Stimulated activated naive B cell treated with anti-CD40 and anti-IgM and Interleukin-4, amounts not matched to agents 10 μg/mL and 1 μg/mL and 100 μg/mL, for 72 hours (primary cell): ENCODE results near the gene ZER1.
"Not testable (repeated sequence)": the region's sequence is repeated elsewhere in the genome, so short reads cannot be mapped to it uniquely, and the experiment has no call there.

ENCODE experiments used
- ATAC-seq, 2 donors: fragments of 150-1000 bp; cut with Tn5 transposase; replicated peaks; 2 replicates each; pipeline ENCODE4 v1.10.0; 2021; ENCODE audit warnings: moderate library complexity in 1 of 2
- DNase-seq: peaks from one replicate; pipeline ENCODE4 v3.0.0; 2021
- H3K27ac Mint-ChIP-seq: one replicate; pipeline ENCODE4 v1.8.0; 2022; ENCODE audit warnings: mild to moderate bottlenecking, mixed read lengths
- H3K27me3 Mint-ChIP-seq, 2 donors: one replicate each; pipeline ENCODE4 v1.8.0; 2022; ENCODE audit warnings: mixed read lengths in 2 of 2
- H3K36me3 Mint-ChIP-seq, 2 donors: one replicate each; pipeline ENCODE4 v1.8.0; 2022; ENCODE audit warnings: mixed read lengths in 2 of 2, mild to moderate bottlenecking in 1 of 2
- H3K4me1 Mint-ChIP-seq, 2 donors: one replicate each; pipeline ENCODE4 v1.8.0; 2022; ENCODE audit warnings: mixed read lengths in 2 of 2, mild to moderate bottlenecking in 1 of 2
- H3K4me3 Mint-ChIP-seq, 2 donors: one replicate each; pipeline ENCODE4 v1.8.0; 2022; ENCODE audit warnings: mild to moderate bottlenecking in 2 of 2, mixed read lengths in 2 of 2, moderate library complexity in 1 of 2
- H3K9me3 Mint-ChIP-seq, 2 donors: one replicate each; pipeline ENCODE4 v1.8.0; 2022; ENCODE audit warnings: mixed read lengths in 2 of 2, mild to moderate bottlenecking in 1 of 2

Gene ZER1

DNA sequence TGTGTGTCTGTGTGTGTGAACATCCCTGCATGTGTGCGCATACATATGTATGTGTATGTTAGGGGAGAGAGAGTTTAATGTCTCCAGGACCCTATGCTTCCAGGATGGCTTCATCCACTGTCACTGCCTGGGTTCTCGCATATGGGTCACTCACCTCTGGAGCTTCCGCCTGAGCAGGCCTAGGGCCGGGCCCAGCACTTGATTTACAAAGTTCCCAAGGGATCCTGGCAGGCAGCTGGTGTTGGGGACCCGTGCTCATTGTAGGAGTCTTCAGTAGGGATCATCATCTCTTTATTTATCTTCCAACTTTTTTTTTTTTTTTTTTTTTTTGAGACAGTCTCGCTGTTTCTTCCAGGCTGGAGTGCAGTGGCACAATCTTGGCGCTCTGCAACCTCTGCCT, 28.3 kb upstream of the ZER1 start:
- no peak overlapping the region for H3K27ac Mint-ChIP-seq
- H3K36me3 Mint-ChIP-seq = peaks cover 42 to 50% of the 10 kb centered on the region in 2 donors

DNA sequence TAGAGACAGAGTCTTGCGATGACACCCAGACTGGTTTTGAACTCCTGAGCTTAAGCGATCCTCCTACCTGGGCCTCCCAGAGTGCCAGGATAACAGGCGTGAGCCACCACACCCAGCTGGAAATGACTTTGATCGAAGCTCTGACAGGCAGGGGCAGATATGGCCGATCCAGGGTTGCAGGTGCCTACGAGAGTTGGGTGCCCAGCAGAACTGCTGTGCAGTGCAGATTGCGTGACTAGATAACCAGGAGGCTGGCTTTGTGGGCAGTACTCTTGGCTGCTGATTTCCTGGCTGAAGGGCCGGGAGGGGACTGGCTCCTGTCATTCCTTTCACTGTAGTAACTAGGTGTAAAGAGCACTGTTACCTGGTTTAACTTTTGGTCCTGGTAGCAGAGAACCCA, 27.2 kb upstream of the ZER1 start:
- H3K36me3 Mint-ChIP-seq = peaks cover 47 to 53% of the 10 kb centered on the region in 2 donors
- H3K4me1 Mint-ChIP-seq = peaks cover 2 to 22% of the 10 kb centered on the region in 2 donors
- peak overlapping the region; percentile 34 for H3K27ac Mint-ChIP-seq
- ATAC-seq = no peak
- DNase-seq = no peak
- H3K27me3 Mint-ChIP-seq = no peaks in the 10 kb centered on the region
- H3K4me3 Mint-ChIP-seq = no peak overlapping the region
- no peaks in the 10 kb centered on the region for H3K9me3 Mint-ChIP-seq

More for the DNA sequence above, 28.3 kb upstream of the ZER1 start:
- ATAC-seq (no peak), DNase-seq (no peak)
- H3K9me3 Mint-ChIP-seq = no peaks in the 10 kb centered on the region
- H3K4me1 Mint-ChIP-seq = peaks cover 1 to 11% of the 10 kb centered on the region in 2 donors
- no peak overlapping the region for H3K4me3 Mint-ChIP-seq
- H3K27me3 Mint-ChIP-seq = no peaks in the 10 kb centered on the region

- Mint-ChIP-seq H3K4me1 (peaks cover 23 to 49% of the 10 kb centered on the region in 2 donors), H3K36me3 (peaks cover 59 to 61% of the 10 kb centered on the region in 2 donors)
- H3K27me3 Mint-ChIP-seq, ATAC-seq, DNase-seq, H3K4me3 Mint-ChIP-seq, H3K27ac Mint-ChIP-seq, H3K9me3 Mint-ChIP-seq: not testable (repeated sequence)
These were observed 23.2 kb upstream of the ZER1 start for GRCh38 chr9:128794961-128795360.

DNA sequence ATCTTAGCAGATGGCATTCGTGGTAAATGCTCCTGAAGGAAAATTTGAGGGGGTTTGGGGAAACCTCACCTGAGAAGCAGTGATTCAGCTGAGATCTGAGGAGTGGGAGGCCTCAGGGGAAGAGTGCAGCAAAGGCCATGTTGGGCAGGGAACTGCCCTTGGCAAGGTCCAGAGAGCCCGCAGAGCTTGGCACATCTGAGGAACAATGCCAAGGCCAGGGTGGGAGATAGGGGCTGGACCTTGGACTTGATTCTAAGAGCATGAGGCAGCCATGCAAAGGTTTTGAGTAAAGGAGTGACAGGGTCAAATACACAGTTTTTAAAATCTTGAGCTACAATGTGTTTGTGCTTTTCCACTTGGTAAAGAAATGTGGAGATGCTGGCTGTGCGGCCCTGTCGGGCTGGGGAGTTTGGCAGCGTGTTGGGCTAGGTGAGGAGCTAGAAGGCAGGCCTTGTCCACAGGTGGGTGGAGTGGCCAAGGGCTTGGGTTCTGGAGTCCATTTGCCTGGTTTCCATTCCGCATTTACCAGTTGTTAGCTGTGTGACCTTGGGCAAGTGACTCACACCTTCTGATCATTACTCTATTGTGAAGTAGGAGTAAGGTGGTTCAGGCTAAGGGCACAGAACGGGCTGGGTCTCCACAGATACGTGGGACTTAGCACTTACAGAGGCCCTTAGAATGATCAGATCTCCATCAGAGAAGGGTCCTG, 21.4 kb upstream of the ZER1 start:
- Mint-ChIP-seq H3K27me3 (no peaks in the 10 kb centered on the region), H3K9me3 (no peaks in the 10 kb centered on the region), H3K4me1 (peaks cover 31 to 61% of the 10 kb centered on the region in 2 donors), H3K36me3 (peaks cover 59 to 67% of the 10 kb centered on the region in 2 donors), H3K4me3 (peak overlapping the region; percentile 51 to 79), H3K27ac (peak overlapping the region; percentile 67)
- DNase-seq = no peak
- no peak for ATAC-seq

DNA sequence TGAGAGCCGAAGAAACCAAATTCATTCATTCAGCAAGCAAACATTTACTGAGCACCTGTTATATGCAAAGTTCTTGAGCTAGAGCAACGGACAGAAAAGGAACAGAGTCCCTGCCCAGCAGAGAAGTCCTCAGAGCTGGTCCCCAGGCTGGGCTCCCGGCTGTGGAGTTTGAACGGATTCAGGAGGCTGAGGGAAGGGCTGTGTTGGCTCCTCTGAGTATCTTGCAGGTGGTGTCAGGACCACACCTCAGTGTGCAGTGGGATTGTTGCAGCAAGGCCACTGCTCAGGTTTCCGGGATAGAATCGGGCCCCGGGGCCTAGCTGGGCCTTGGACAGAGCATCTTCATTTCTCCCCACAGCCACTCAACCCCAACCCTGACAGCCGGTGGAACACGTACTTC, 20.4 kb upstream of the ZER1 start:
- H3K4me1 Mint-ChIP-seq = peaks cover 31 to 61% of the 10 kb centered on the region in 2 donors
- no peaks in the 10 kb centered on the region for H3K27me3 Mint-ChIP-seq
- DNase-seq (no peak), ATAC-seq (no peak)
- no peaks in the 10 kb centered on the region for H3K9me3 Mint-ChIP-seq
- H3K4me3 Mint-ChIP-seq = peak overlapping the region in 1 of 2 donors; percentile 79
- peak overlapping the region; percentile 91 for H3K27ac Mint-ChIP-seq
- H3K36me3 Mint-ChIP-seq = peaks cover 60 to 66% of the 10 kb centered on the region in 2 donors

GRCh38 chr9:128790536-128790935, 18.8 kb upstream of the ZER1 start:
- peak overlapping the region; percentile 91 for H3K27ac Mint-ChIP-seq
- peaks cover 61 to 64% of the 10 kb centered on the region in 2 donors for H3K36me3 Mint-ChIP-seq
- no peak for ATAC-seq

GRCh38 chr9:128788445-128788844, 16.7 kb upstream of the ZER1 start:
- peaks cover 50 to 51% of the 10 kb centered on the region in 2 donors for H3K36me3 Mint-ChIP-seq
- peak overlapping the region; percentile 97 for H3K27ac Mint-ChIP-seq
- ATAC-seq (no peak), DNase-seq (no peak)
- peaks cover 31 to 58% of the 10 kb centered on the region in 2 donors for H3K4me1 Mint-ChIP-seq
- H3K4me3 Mint-ChIP-seq = peak overlapping the region; percentile 99
- no peaks in the 10 kb centered on the region for H3K9me3 Mint-ChIP-seq
- H3K27me3 Mint-ChIP-seq = no peaks in the 10 kb centered on the region

More at GRCh38 chr9:128790536-128790935, 18.8 kb upstream of the ZER1 start:
- Mint-ChIP-seq H3K4me3 (peak overlapping the region; percentile 45 to 79), H3K9me3 (no peaks in the 10 kb centered on the region), H3K4me1 (peaks cover 33 to 68% of the 10 kb centered on the region in 2 donors), H3K27me3 (no peaks in the 10 kb centered on the region)
- DNase-seq = no peak

DNA sequence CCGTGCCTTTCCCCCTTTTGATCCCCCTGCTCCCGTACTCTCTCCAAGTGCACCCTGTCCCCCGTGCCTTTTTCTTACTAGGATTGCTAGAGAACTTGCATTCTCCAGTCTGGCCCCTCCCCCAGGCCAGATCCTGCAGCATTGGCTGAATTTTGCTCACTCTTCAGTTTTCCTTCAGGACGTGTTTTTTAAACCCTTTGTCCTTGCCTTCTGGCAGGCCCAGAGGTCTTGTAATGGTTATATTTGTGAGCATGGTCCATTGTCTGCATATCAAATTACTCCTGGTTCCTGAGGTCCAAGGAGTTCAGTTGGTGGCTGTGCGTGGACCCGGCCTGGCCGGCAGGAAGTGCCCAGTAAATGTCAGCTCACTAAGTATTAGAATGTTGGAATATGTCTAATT, 15.9 kb upstream of the ZER1 start:
- H3K4me1 Mint-ChIP-seq = peaks cover 31 to 58% of the 10 kb centered on the region in 2 donors
- H3K9me3 Mint-ChIP-seq = no peaks in the 10 kb centered on the region
- H3K4me3 Mint-ChIP-seq = peak overlapping the region; percentile 99
- H3K36me3 Mint-ChIP-seq = peaks cover 47 to 51% of the 10 kb centered on the region in 2 donors
- ATAC-seq = no peak
- no peaks in the 10 kb centered on the region for H3K27me3 Mint-ChIP-seq
- H3K27ac Mint-ChIP-seq = peak overlapping the region; percentile 97
- DNase-seq = no peak

DNA sequence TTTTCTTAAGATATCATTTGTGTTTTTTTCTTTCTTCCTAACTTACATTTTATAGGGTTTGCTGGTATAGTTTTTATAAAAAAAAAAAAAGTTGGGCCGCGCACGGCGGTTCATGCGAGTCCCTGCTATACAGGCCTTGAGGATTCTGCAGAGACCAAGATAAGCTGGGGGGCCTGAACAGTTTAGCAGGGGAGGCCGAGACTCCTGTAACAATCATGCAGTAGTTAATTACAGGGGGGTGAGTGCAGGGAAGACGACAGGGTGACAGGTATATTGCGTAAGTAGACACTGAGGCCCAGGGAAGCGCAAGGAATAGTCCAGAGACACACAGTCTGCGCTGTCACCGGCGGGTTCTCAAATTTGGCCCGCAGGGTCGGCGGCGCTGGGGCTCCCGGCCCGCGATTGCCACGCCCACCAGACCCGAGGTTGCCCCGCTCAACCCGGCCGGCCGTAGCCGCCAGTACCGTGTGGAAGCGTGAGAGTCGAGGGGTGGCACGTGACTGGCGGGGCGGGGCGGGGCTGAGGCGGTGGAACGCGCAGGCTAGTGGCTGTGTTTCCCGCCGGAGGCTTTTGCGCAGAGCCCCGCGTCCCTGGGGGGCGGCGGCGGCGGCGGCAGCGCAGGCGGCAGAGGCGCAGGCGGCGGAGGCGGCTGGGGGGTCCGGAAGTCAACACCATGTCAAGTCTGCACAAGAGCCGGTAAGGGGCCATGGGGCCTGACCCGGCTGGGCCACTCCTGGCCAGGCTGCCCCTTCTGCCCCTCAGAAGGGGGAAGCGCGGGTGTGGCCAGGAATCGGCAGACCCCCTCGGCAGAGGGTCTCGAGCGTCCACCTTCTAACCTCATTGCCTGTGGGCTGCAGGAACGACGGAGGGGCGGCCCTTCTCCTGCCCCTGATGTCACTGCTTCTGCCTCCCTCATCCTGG, 15.2 kb upstream of the ZER1 start, which contains the start of gene TBC1D13:
TBC1D13 (plus strand) TSS at position 573 of the 921 bp plus-strand sequence; CDS start at position 674, 101 bp downstream.
- Mint-ChIP-seq H3K4me3 (peak within 1 kb of the TSS; percentile 99), H3K27me3 (no peaks in the 10 kb centered on the region), H3K27ac (peak within 1 kb of the TSS; percentile 97), H3K9me3 (no peaks in the 10 kb centered on the region), H3K36me3 (peaks cover 42 to 47% of the 10 kb centered on the region in 2 donors), H3K4me1 (peaks cover 31 to 54% of the 10 kb centered on the region in 2 donors)
- DNase-seq (peak; percentile 88), ATAC-seq (peak; percentile 92 to 93)

- Mint-ChIP-seq H3K4me3 (no peak overlapping the region), H3K36me3 (peaks cover 30 to 32% of the 10 kb centered on the region in 2 donors), H3K27ac (peak overlapping the region; percentile 79), H3K27me3 (no peaks in the 10 kb centered on the region), H3K4me1 (peaks cover 26 to 46% of the 10 kb centered on the region in 2 donors), H3K9me3 (no peaks in the 10 kb centered on the region)
- no peak for ATAC-seq
- DNase-seq = no peak
These were observed 13.7 kb upstream of the ZER1 start for GRCh38 chr9:128785427-128785826.

DNA sequence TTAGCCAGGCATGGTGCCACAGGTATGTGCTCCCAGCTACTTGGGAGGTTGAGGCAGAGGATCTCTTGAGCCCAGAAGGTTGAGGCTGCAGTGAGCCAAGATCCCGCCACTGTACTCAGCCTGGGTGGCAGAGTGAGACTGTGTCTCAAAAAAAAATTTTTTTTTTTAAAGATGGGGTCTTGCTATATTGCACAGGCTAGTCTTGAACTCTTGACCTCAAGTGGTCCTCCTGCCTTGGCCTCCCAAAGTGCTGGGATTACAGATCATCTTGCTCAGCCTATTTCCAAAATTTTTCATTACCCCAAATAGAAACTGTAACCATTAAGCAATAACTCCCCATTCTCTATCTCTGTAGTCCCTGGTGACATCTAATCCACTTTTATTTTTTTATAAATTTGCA, 10.9 kb upstream of the ZER1 start:
- Mint-ChIP-seq H3K36me3 (peaks cover 10 to 17% of the 10 kb centered on the region in 2 donors), H3K27me3 (no peaks in the 10 kb centered on the region), H3K4me3 (peak overlapping the region in 1 of 2 donors; percentile 18), H3K4me1 (peaks cover 21 to 52% of the 10 kb centered on the region in 2 donors), H3K27ac (peak overlapping the region; percentile 98), H3K9me3 (no peaks in the 10 kb centered on the region)
- DNase-seq (no peak), ATAC-seq (no peak)

- Mint-ChIP-seq H3K27me3 (no peaks in the 10 kb centered on the region), H3K27ac (peak overlapping the region; percentile 94), H3K36me3 (peaks cover 5 to 11% of the 10 kb centered on the region in 2 donors), H3K4me3 (peak overlapping the region in 1 of 2 donors; percentile 22), H3K4me1 (peaks cover 20 to 51% of the 10 kb centered on the region in 2 donors), H3K9me3 (no peaks in the 10 kb centered on the region)
- ATAC-seq = peak; percentile 88 to 89
- DNase-seq = peak; percentile 69
These were observed 9.7 kb upstream of the ZER1 start for GRCh38 chr9:128781187-128782070.

DNA sequence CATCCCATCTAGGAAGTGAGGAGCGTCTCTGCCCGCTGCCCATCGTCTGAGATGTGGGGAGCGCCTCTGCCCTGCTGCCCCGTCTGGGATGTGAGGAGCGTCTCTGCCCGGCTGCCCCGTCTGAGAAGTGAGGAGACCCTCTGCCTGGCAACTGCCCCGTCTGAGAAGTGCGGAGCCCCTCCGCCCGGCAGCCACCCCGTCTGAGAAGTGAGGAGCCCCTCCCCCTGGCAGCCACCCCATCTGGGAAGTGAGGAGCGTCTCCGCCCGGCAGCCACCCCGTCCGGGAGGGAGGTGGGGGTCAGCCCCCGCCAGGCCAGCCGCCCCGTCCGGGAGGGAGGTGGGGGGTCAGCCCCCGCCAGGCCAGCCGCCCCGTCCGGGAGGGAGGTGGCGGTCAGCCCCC, 8.4 kb upstream of the ZER1 start:
- H3K36me3 Mint-ChIP-seq = peaks cover 7 to 11% of the 10 kb centered on the region in 2 donors
- H3K4me3 Mint-ChIP-seq = peak overlapping the region; percentile 13 to 43
- not testable (repeated sequence) for DNase-seq, H3K27me3 Mint-ChIP-seq, ATAC-seq, H3K9me3 Mint-ChIP-seq
- peak overlapping the region; percentile 93 for H3K27ac Mint-ChIP-seq
- H3K4me1 Mint-ChIP-seq = peaks cover 20 to 50% of the 10 kb centered on the region in 2 donors
